ENCODE measurements around the gene NEK10.
"Not testable (repeated sequence)": the region's sequence is repeated elsewhere in the genome, so short reads cannot be mapped to it uniquely, and the experiment has no call there.

NEK10 gene

GRCh38 chr3:27368831-27369607 is at the start of gene NEK10:
NEK10 (minus strand) TSS chr3:27369383; CDS start chr3:27352882, 16,501 bp downstream.
- H3K4me3 ChIP-seq (ENCODE audit: low read length) = peak within 1 kb of the TSS; percentile 93
- no peak for TF ChIP-seq CTCF (conservative IDR thresholded peaks at IDR 0.05; ENCODE audit: low read depth, low read length)
- DNase-seq (ENCODE audit: low read depth) = peak; percentile 65

GRCh38 chr3:27415202-27415601 is 46.0 kb upstream of the NEK10 start:
- H3K4me3 ChIP-seq (ENCODE audit: low read length) = no peak overlapping the region
- no peak for DNase-seq (ENCODE audit: low read depth)
- TF ChIP-seq CTCF (conservative IDR thresholded peaks at IDR 0.05; ENCODE audit: low read depth, low read length) = no peak

- no peak for DNase-seq (ENCODE audit: low read depth)
- no peak for TF ChIP-seq CTCF (conservative IDR thresholded peaks at IDR 0.05; ENCODE audit: low read depth, low read length)
- no peak overlapping the region for H3K4me3 ChIP-seq (ENCODE audit: low read length)
Measured at GRCh38 chr3:27392950-27393679, 23.9 kb upstream of the NEK10 start.

GRCh38 chr3:27392414-27392813 is 23.2 kb upstream of the NEK10 start:
- DNase-seq (ENCODE audit: low read depth); H3K4me3 ChIP-seq (ENCODE audit: low read length): not testable (repeated sequence)

- no peak overlapping the region for H3K4me3 ChIP-seq (ENCODE audit: low read length)
- TF ChIP-seq CTCF (conservative IDR thresholded peaks at IDR 0.05; ENCODE audit: low read depth, low read length) = no peak
- DNase-seq (ENCODE audit: low read depth) = no peak
Measured at GRCh38 chr3:27391796-27392195, 22.6 kb upstream of the NEK10 start.

- no peak for DNase-seq (ENCODE audit: low read depth)
- H3K4me3 ChIP-seq (ENCODE audit: low read length) = no peak overlapping the region
- no peak for TF ChIP-seq CTCF (conservative IDR thresholded peaks at IDR 0.05; ENCODE audit: low read depth, low read length)
Measured at GRCh38 chr3:27387625-27388024, 18.4 kb upstream of the NEK10 start.

- no peak for DNase-seq (ENCODE audit: low read depth)
- H3K4me3 ChIP-seq (ENCODE audit: low read length) = no peak overlapping the region
- TF ChIP-seq CTCF (conservative IDR thresholded peaks at IDR 0.05; ENCODE audit: low read depth, low read length) = no peak
Measured at GRCh38 chr3:27385504-27385903, 16.3 kb upstream of the NEK10 start.

Measured in retinal pigment epithelial cell (primary cell).